Neural cell (in vitro differentiated cells): ENCODE results near the gene NLRP3.

Experiments used
- CTCF ChIP-seq: fragments of 450-650 bp; IDR thresholded peaks from 2 replicates; pipeline ENCODE4 v1.5.1; 2014; ENCODE audit warnings: antibody characterized with exemption, mild to moderate bottlenecking, moderate library complexity; ENCODE audit not compliant: poor library complexity, severe bottlenecking
- POLR2AphosphoS5 ChIP-seq: IDR thresholded peaks from 2 replicates; pipeline ENCODE4 v1.6.1; 2012
- RAD21 ChIP-seq: fragments of 450-650 bp; conservative IDR thresholded peaks from 2 replicates; pipeline ENCODE4 v1.6.1; 2014; ENCODE audit warnings: antibody characterized with exemption, mild to moderate bottlenecking, moderate library complexity
- REST ChIP-seq: IDR thresholded peaks from 2 replicates; pipeline ENCODE4 v1.6.1; 2012; ENCODE audit warnings: borderline replicate concordance

- TF ChIP-seq CTCF (no peak), RAD21 (no peak), REST (no peak), POLR2AphosphoS5 (no peak)
Measured at GRCh38 chr1:247442164-247442563, 26.2 kb downstream of the NLRP3 start.
